AG08396 (cell line): ENCODE data around the gene HDHD5.
A peak's percentile ranks its signal among the peaks of the same experiment; 100 is the strongest.
"Not testable (repeated sequence)": the region's sequence is repeated elsewhere in the genome, so short reads cannot be mapped to it uniquely, and the experiment has no call there.

Experiments
- DNase-seq: peaks from one replicate; pipeline ENCODE4 v3.0.0; 2012; ENCODE audit warnings: low spot score, mixed read lengths

HDHD5 gene

DNA sequence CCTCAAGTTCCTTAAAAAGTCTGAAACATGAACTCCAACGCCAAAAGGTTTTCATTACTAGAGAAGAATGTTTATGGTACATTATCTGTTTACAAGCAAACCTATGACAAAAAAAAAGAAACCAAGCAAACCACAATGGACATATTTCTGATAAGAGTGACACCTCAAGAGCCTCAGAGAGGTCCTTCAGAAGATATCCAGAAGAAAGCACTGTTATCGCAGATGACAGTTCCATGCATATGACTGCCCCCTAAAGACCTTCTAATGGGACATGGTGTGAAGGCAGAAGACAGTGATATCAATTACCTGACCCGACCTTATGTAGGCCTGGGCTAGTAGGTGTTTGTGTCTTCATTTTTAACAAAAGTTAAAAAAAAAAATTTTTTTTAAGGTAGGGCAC lies 3.1 kb downstream of the HDHD5 start:
- no peak for DNase-seq

- DNase-seq: no peak
These were observed 6.1 kb downstream of the HDHD5 start for GRCh38 chr22:17152971-17153370.

- no peak for DNase-seq
These were observed 6.7 kb downstream of the HDHD5 start for GRCh38 chr22:17152340-17152739.

DNA sequence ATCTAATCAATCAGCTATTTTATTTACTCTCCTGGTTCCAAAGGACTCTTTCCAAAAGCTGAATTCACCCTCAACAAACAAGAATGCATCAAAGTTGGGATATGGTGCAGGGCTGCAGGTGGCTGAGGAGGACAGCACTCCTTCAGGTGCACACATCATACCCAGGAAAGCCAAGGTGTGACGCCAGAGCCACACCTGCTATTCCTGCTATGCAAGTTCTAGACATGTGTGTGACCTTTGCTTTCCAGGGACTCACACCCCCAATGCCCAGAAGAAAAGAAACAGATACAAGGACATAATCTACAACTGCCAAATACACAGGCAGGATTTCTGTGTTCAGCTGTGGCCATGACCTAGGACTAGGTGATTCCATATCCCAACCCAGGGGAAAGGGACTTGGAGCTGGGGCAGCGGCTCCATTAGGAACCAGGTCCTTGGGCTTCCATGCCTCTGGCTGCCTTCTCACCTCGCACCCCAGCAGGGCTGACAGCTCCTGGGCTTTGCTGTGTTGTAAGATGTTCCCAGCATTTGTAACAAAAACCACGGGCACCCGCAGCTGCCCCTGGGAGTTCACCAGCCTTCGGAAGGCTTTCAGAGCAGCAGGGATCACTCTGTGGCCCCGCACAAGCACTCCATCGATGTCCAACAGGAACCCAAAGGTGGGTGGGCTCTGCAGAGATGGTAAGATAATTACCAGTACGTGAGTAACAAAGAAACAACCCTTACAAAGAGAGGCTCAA lies 9.8 kb downstream of the HDHD5 start:
- DNase-seq: no peak

- DNase-seq: not testable (repeated sequence)
These were observed 11.6 kb downstream of the HDHD5 start for GRCh38 chr22:17147458-17147857.

DNA sequence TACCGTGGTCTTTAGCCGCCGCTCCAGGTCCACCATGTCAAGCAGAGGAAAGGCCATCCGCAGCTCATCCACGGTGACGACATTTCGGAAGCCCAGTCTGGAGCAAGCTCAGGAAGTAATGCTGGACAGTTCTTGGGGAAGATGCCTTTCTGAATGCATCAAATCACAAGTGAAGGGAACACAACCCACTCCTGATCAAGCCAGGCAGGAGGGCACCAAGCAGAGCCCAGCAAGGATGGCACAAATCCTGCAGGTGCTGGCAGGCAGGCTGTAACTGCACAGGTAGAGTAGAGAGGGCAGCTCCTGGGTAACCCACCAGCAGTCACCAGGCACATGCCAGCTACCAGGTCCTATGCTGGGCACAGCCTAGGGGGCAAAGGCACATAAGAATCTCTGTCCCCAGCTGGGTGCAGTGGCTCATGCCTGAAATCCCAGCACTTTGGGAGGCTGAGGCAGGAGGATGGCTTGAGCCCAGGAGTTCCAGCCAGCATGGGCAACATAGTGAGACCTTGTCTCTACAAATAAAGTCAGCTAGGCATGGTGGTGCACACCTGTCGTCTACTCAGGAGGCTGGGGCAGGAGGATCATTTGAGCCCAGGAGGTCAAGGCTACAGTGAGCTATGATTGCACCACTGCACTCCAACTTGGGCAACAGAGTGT lies 13.9 kb downstream of the HDHD5 start:
- DNase-seq: no peak

GRCh38 chr22:17143826-17144225 lies 15.3 kb downstream of the HDHD5 start:
- DNase-seq: no peak

- DNase-seq: no peak
These were observed 16.0 kb downstream of the HDHD5 start for GRCh38 chr22:17143101-17143500.

DNA sequence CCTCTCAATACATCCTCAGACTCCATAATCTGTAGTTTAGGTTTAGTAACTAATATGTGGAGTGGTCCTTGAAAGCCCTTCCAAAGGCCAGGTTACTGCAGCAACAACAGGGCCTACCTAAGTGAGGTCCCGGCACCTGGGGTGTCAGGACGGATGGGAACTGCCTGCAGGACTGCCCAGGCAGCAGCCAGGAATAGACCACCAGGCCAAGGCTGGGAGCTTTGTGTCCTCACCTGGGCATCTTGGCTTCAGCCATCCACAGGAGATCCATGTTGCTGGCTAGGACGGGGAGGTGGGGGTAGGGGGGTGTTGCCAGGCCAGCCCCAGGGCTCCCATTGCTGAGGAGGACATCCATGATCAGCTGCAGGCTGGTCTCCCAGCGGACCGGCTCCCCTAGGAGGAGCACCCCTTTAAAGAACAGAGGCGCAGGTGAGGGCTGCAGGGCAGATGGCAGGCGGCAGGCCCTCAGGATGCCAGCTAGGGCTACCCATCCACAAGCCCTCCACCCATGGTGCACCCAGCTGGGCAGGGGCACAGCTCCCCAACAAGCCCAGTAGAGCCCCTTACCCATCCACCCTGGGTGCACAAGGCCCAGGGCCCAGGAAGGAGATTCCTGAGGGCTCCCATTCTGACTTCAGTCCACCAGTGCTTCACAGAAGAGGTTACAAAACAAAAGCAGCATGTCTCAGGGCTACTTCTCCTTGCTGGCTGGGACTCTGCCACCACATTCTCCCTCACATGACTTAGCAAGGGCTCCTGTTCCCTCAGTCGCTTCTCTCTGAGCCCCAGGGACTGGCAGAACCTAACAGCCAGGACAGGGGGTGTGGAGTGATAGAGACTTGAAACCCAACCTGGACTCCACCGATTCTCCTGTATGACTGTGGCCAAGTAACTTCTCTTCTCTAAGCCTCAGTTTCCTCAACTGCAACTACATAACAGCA lies 18.0 kb downstream of the HDHD5 start:
- DNase-seq: no peak

GRCh38 chr22:17140022-17140421 lies 19.1 kb downstream of the HDHD5 start:
- no peak for DNase-seq

GRCh38 chr22:17138513-17138912 lies 20.6 kb downstream of the HDHD5 start:
- no peak for DNase-seq

DNA sequence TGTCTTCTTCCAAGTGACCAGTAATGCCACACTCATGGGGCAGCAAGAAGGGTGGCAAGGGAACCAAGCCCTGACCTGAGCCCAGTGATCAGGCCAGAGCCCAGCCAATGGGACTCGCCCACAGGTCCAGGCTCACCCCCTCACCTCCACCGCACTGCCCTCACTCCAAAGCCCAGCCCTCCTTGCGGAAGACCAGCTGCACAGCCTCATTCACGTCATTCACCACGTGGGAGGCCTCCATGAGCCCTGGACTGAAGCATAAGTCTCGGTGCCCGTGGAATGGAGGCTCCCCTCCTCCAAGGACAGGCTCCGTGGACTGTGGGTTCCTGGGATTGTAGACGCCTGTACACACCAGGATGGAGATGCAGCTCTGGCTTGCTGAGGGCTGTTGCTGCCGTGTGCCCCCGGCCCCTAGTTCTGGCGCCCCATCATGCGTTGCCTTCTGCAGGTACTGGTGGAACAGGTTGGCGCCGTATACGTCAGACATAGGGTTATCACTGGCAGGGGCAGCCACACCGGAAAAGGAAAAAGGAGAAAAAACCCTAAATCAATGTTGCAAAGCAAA lies 21.1 kb downstream of the HDHD5 start:
- no peak for DNase-seq

DNA sequence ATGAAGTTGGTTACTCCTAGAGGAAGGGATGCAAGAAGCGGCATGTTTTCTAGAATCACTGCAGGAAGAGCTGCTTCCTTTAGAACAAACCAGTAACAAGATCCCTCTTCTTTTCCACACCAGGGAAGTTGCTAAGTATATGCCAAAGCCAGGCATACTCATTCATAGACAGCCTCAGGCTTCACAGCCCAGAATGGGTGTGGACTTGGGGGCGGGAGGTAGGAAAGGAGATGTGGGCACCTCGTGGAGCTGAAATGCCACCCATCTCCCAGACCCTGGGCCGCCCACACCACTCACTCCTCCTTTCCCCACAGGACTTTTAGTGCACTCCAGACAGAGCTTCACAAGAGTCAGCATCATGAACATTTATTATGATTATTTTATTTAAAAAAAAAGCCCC lies 21.9 kb downstream of the HDHD5 start:
- no peak for DNase-seq

DNA sequence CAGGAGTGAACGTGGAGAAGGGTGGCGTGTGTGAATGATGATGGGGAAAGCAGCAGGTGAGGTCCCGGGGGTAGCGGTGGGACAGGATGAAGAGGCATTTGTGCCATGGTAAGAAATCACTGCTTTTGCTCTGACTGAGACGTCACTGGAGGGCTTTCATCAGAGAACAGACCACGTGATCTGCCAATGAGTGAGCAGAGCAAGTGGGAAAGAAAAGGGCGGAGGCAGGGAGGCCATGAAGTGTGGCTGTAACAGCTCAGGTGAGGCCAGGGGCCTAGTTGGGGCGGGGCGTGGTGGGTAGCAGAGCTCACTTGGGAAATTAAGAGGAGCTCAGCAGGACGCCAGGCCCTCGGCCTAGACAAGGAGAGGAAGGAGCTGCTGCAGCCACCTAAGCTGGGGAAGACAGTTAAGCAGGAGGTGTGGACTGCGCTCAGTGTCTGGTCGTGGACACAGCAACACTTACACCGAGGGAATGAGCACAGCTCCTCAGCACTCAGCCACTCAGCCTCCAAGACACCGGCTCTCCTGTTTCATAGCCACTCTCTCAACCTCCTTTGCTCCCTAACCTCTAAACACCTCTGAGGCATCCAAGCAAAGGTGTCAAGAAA lies 23.8 kb downstream of the HDHD5 start:
- no peak for DNase-seq

- DNase-seq: no peak
These were observed 25.9 kb downstream of the HDHD5 start for GRCh38 chr22:17133137-17133536.

DNA sequence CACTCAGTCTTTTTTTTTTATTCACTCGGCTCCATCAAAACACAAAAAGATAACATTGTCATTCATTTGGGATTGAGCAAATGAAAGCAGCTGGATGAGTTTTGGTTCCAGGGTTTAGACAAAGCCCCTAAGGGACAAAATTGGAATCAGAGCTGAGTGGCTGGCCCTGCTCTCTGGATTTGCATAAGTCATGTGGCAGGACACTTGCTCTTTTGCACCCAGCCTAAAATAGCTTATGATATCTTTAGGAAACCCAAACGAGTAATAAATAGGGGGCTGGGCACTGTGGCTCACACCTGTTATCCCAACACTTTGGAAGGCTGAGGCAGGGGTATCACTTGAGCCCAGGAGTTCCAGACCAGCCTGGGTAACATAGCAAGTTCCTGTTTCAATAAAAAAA lies 27.0 kb downstream of the HDHD5 start:
- DNase-seq: no peak

DNA sequence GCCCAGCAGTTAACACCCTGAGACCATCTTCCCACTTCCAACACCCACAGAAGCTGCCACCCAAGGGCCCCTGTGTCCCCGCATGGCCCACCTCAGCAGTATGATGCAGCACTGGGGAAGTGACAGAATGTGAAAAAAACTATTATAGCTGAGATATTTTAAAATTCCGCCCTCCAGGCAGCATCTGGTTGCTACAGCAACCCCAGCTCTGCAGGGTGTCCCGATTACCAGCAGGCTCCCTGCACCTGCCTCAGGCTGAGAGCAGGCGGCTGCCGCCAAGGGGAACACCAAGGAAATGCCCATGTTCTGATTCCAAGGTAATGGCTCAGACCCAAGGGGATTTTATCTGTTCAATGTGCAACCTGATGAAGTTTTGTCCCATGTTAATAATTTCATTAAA lies 27.4 kb downstream of the HDHD5 start:
- no peak for DNase-seq

- DNase-seq: no peak
These were observed 28.9 kb downstream of the HDHD5 start for GRCh38 chr22:17130199-17130598.

- DNase-seq: peak; percentile 79
These were observed 37.6 kb downstream of the HDHD5 start, which contains the start of gene TMEM121B for GRCh38 chr22:17121233-17122195. Gene TMEM121B, minus strand, starts transcription at chr22:17121360. Its CDS starts 233 bp downstream, at chr22:17121127.

DNA sequence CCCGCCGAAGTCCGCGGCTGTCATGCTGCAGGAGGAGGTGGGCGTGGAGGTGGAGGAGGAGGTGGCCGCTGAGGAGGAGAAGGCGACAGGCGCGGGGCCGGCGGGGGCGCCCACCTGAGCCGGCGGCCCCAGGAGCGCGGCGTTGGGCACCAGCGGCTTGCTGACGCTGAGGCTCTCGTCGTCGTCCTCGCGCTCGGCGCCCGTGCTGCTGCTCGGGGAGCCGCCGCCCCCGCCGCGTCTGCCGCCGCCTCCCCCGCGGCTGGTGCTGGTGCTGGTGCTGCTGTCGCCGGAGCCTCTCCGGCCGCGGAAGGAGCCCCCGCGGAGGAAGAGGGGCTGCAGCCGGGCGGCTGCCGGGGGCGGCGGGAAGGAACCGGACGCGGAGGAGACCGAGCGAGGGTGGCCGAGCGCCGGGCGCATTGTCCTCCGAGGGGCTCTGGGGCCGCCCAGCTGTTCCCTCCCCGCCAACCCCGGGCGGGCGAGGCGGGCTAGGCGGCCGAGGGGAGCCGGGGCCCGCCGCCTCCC lies 38.3 kb downstream of the HDHD5 start:
- peak; percentile 41 for DNase-seq
